ENCODE data around the gene TINAG. TPM values are rescaled to one million over a fixed set of nuclear protein-coding genes. Genes with fewer than 3 reads are reported as not detected.

TINAG gene
- total and polyA plus RNA-seq, 2 of the 13 experiments (the other 11 are each of a cell fraction or from before 2014, with no cell fraction given): 0.08 to 0.15 TPM

GRCh38 chr6:54262971-54263370 is 45.3 kb upstream of the TINAG start:
- TF ChIP-seq PRDM4 (CRISPR knock-in tag; IDR thresholded peaks at IDR 0.05; ENCODE audit: borderline replicate concordance) (no peak), ZNF484 (CRISPR knock-in tag; IDR thresholded peaks at IDR 0.05; ENCODE audit: borderline replicate concordance, low read depth) (no peak), MXD3 (CRISPR knock-in tag; IDR thresholded peaks at IDR 0.05) (no peak), MLLT10 (CRISPR knock-in tag; IDR thresholded peaks at IDR 0.05) (no peak), ATF7 (IDR thresholded peaks at IDR 0.05) (no peak), ATF7 (CRISPR knock-in tag; IDR thresholded peaks at IDR 0.05) (no peak), HOXA5 (CRISPR knock-in tag; IDR thresholded peaks at IDR 0.05) (no peak), CREM (IDR thresholded peaks at IDR 0.05) (no peak), CREM (CRISPR knock-in tag; IDR thresholded peaks at IDR 0.05) (no peak)
- Histone ChIP-seq H3K79me2 (ENCODE audit: insufficient read depth, low read length) (no peaks in the 10 kb centered on the region), H3K9me3 (ENCODE audit: low read length) (no peaks in the 10 kb centered on the region), H2AFZ (ENCODE audit: low read length) (no peak overlapping the region), H3K9ac (ENCODE audit: insufficient read depth, low read depth, low read length) (no peak overlapping the region), H4K20me1 (ENCODE audit: insufficient read depth, low read length) (no peaks in the 10 kb centered on the region), H3K4me1 (ENCODE audit: insufficient read depth, low read length) (no peaks in the 10 kb centered on the region), H3K4me3 (replicated peaks in 1 of 3; ENCODE audit: insufficient read depth in 1 of 3, low read depth in 2 of 3, low read length in 3 of 3) (no peak overlapping the region), H3K36me3 (replicated peaks in 1 of 2; ENCODE audit: control insufficient read depth in 1 of 2, insufficient read depth in 2 of 2, low read length in 2 of 2) (no peaks in the 10 kb centered on the region), H3K27ac (ENCODE audit: extremely low read length, insufficient read depth, low read length) (no peak overlapping the region), H3K4me2 (ENCODE audit: low read depth, low read length) (no peak overlapping the region), H3K27me3 (ENCODE audit: control insufficient read depth in 1 of 2, insufficient read depth in 2 of 2, low read length in 2 of 2) (no peaks in the 10 kb centered on the region)
- in situ Hi-C loops (cut with HindIII; ENCODE audit: extremely low pct_ligation_motif_present, low pct_unique_long_range_greater_than_20kb) (no loop called here), intact Hi-C loops (cut with micrococcal nuclease; ENCODE audit: unreplicated experiment) (no loop called here)
- BruUV-seq (replicated peaks): no TSS peak
- FAIRE-seq (no peak), DNase-seq (ENCODE audit: low spot score) (no peak), ATAC-seq (no peak)
- CTCF ChIA-PET (ENCODE audit: low intra/inter-chr PET ratio, low total read pairs): no interaction called here
- POLR2A ChIA-PET: no interaction called here
- 7% methylated on average over 2 of the region's 2 CpGs for WGBS (ENCODE audit: low lambda C conversion rate)
